CD14-positive monocyte (primary cell): Measurements from ENCODE around the gene ALAS1. TPM values are rescaled to one million over a fixed set of nuclear protein-coding genes. Genes with fewer than 3 reads are reported as not detected.
A peak's percentile ranks its signal among the peaks of the same experiment; 100 is the strongest.

Experiments used
- DNase-seq, 3 donors: peaks; one replicate each; pipeline ENCODE4 v3.0.0-alpha.2; 2011 to 2022
- H2AFZ ChIP-seq: 2 replicates; pipeline ENCODE4 v1.6.0; 2012; ENCODE audit warnings: mild to moderate bottlenecking, low read depth, low read length, inconsistent platforms; ENCODE audit not compliant: insufficient read depth, poor library complexity, severe bottlenecking
- H3K27ac ChIP-seq, 2 donors: 1 replicate in 1 of 2; 2 replicates in 1 of 2; pipeline ENCODE4 v1.5.1; 2012 to 2013; ENCODE audit warnings: low read length in 2 of 2, control low read depth in 1 of 2, inconsistent platforms in 1 of 2, low read depth in 1 of 2, mild to moderate bottlenecking in 1 of 2
- H3K27me3 ChIP-seq, 2 donors: one replicate each; pipeline versions ENCODE4 v1.6.0 to v1.6.1; 2011 to 2013; ENCODE audit warnings: low read length in 2 of 2; ENCODE audit not compliant: control insufficient read depth in 2 of 2, insufficient read depth in 2 of 2
- H3K36me3 ChIP-seq, 2 donors: replicated peaks in 1 of 2; 1 replicate in 1 of 2; 2 replicates in 1 of 2; pipeline versions ENCODE4 v1.5.1 to v1.6.1; 2012 to 2013; ENCODE audit warnings: low read length in 2 of 2, control low read depth in 1 of 2, inconsistent platforms in 1 of 2, mild to moderate bottlenecking in 1 of 2; ENCODE audit not compliant: insufficient read depth in 2 of 2, control insufficient read depth in 1 of 2
- H3K4me1 ChIP-seq, 2 donors: 1 replicate in 1 of 2; 2 replicates in 1 of 2; pipeline versions ENCODE4 v1.5.1 to v1.6.1; 2012 to 2013; ENCODE audit warnings: low read length in 2 of 2, control low read depth in 1 of 2, inconsistent platforms in 1 of 2, mild to moderate bottlenecking in 1 of 2, moderate library complexity in 1 of 2; ENCODE audit not compliant: insufficient read depth in 2 of 2, control insufficient read depth in 1 of 2
- H3K4me2 ChIP-seq: replicated peaks from 2 replicates; pipeline ENCODE3; 2012; ENCODE audit warnings: low read length, moderate library complexity, mild to moderate bottlenecking; ENCODE audit not compliant: poor library complexity, severe bottlenecking; ENCODE audit errors: extremely low read depth
- H3K4me3 ChIP-seq, 3 experiments: fragments of 200-600 bp in 1 of 3; sonication (generic) in 1 of 3; replicated peaks in 1 of 3; 1 replicate in 2 of 3; 2 replicates in 1 of 3; pipeline ENCODE4 v1.5.1; 2011 to 2013; ENCODE audit warnings: low read length in 3 of 3, mild to moderate bottlenecking in 3 of 3, control low read depth in 2 of 3, low read depth in 2 of 3, inconsistent platforms in 1 of 3, moderate library complexity in 1 of 3
- H3K79me2 ChIP-seq: 2 replicates; pipeline ENCODE4 v1.6.0; 2012; ENCODE audit warnings: mild to moderate bottlenecking, control low read depth, inconsistent platforms, low read length, moderate library complexity; ENCODE audit not compliant: insufficient read depth
- H3K9ac ChIP-seq: 2 replicates; pipeline ENCODE4 v1.6.0; 2017; ENCODE audit warnings: low read length, mild to moderate bottlenecking; ENCODE audit not compliant: insufficient read depth, poor library complexity, severe bottlenecking
- H3K9me3 ChIP-seq, 2 donors: replicated peaks in 1 of 2; 1 replicate in 1 of 2; 2 replicates in 1 of 2; pipeline versions ENCODE4 v1.5.1 to v1.6.1; 2012 to 2013; ENCODE audit warnings: low read length in 2 of 2, control low read depth in 1 of 2; ENCODE audit not compliant: control insufficient read depth in 1 of 2, insufficient read depth in 1 of 2
- H4K20me1 ChIP-seq: 2 replicates; pipeline ENCODE4 v1.6.0; 2012; ENCODE audit warnings: mild to moderate bottlenecking, low read length, control low read depth, moderate library complexity; ENCODE audit not compliant: insufficient read depth
- H3K27ac Mint-ChIP-seq, 7 donors: one replicate each; pipeline ENCODE4 v1.8.0; 2020; ENCODE audit warnings: mild to moderate bottlenecking in 7 of 7, mixed read lengths in 7 of 7, moderate library complexity in 6 of 7, inconsistent platforms in 2 of 7
- H3K27me3 Mint-ChIP-seq, 3 donors: one replicate each; pipeline ENCODE4 v1.8.0; 2021 to 2022; ENCODE audit warnings: low read depth in 3 of 3, mild to moderate bottlenecking in 3 of 3, mixed read lengths in 3 of 3, moderate library complexity in 3 of 3, inconsistent platforms in 1 of 3
- H3K36me3 Mint-ChIP-seq, 2 donors: one replicate each; pipeline ENCODE4 v1.8.0; 2020; ENCODE audit warnings: mixed read lengths in 2 of 2, inconsistent platforms in 1 of 2, mild to moderate bottlenecking in 1 of 2
- H3K4me1 Mint-ChIP-seq: one replicate; pipeline ENCODE4 v1.8.0; 2020; ENCODE audit warnings: mild to moderate bottlenecking, mixed read lengths
- H3K4me3 Mint-ChIP-seq, 2 donors: one replicate each; pipeline ENCODE4 v1.8.0; 2020; ENCODE audit warnings: mild to moderate bottlenecking in 2 of 2, mixed read lengths in 2 of 2, moderate library complexity in 1 of 2
- H3K9me3 Mint-ChIP-seq, 7 donors: one replicate each; pipeline ENCODE4 v1.8.0; 2020 to 2022; ENCODE audit warnings: mixed read lengths in 7 of 7, mild to moderate bottlenecking in 6 of 7, moderate library complexity in 6 of 7, inconsistent platforms in 2 of 7
- CTCF ChIP-seq: fragments of 200-600 bp; IDR thresholded peaks from one replicate; pipeline ENCODE4 v1.8.0; 2022; ENCODE audit warnings: antibody characterized with exemption, mild to moderate bottlenecking
- WGBS: methylation state at CpG from one replicate; pipeline ENCODE4 v1.1.5; 2013; ENCODE audit warnings: missing lambda C conversion rate; ENCODE audit not compliant: insufficient coverage; 5-methylcytosine and 5-hydroxymethylcytosine counted together
- intact Hi-C, 2 donors: fragments of 100-400 bp; cut with micrococcal nuclease; formaldehyde crosslinking; loops; one replicate each; pipeline versions ENCODE4 v1.15.0 to v1.15.1; 2023
- polyA plus RNA-seq, 3 donors: library from polyadenylated mRNA; depleted of rRNA in 1 of 3; unstranded in 2 of 3; stranded (reverse) in 1 of 3; fragments of 300-500 nt in 2 of 3; fragments of >200 nt in 1 of 3; fragmentation: Illumina TruSeq in 2 of 3; gene quantifications; 1 replicate in 2 of 3; 2 replicates in 1 of 3; pipeline ENCODE4 v1.2.3, GENCODE V29; 2012 to 2021

The ALAS1 gene
- polyA plus RNA-seq, 3 donors = 20.9 to 84.7 (median 38.7) TPM

- peaks cover 52 to 58% of the 10 kb centered on the region in 2 donors for H3K4me1 ChIP-seq
- no peak overlapping the region for H3K4me2 ChIP-seq
- no peaks in the 10 kb centered on the region for H3K9me3 Mint-ChIP-seq
- peaks cover 49 to 63% of the 10 kb centered on the region in 2 donors for H3K36me3 ChIP-seq
- H3K36me3 Mint-ChIP-seq = peaks cover 51 to 77% of the 10 kb centered on the region in 2 donors
- no peak overlapping the region for H2AFZ ChIP-seq
- no peak overlapping the region for H3K9ac ChIP-seq
- no peak overlapping the region for H3K4me3 ChIP-seq
- peaks cover 60% of the 10 kb centered on the region for H4K20me1 ChIP-seq
- H3K27me3 ChIP-seq = no peaks in the 10 kb centered on the region
- WGBS = 96% methylated on average over 6 of the region's 6 CpGs
- no peaks in the 10 kb centered on the region for H3K9me3 ChIP-seq
- H3K79me2 ChIP-seq = peaks cover 74% of the 10 kb centered on the region
- H3K4me1 Mint-ChIP-seq = peaks cover 57% of the 10 kb centered on the region
- no peak for DNase-seq
- intact Hi-C loops = no loop called here
- H3K27ac ChIP-seq = peak overlapping the region in 1 of 2 donors; percentile 2
- peak overlapping the region in 5 of 7 donors; percentile 33 to 83 (median 69) for H3K27ac Mint-ChIP-seq
- no peaks in the 10 kb centered on the region for H3K27me3 Mint-ChIP-seq
- no peak overlapping the region for H3K4me3 Mint-ChIP-seq
- no peak for TF ChIP-seq CTCF
These were observed 51.7 kb downstream of the ALAS1 start for GRCh38 chr3:52249683-52250082.

DNA sequence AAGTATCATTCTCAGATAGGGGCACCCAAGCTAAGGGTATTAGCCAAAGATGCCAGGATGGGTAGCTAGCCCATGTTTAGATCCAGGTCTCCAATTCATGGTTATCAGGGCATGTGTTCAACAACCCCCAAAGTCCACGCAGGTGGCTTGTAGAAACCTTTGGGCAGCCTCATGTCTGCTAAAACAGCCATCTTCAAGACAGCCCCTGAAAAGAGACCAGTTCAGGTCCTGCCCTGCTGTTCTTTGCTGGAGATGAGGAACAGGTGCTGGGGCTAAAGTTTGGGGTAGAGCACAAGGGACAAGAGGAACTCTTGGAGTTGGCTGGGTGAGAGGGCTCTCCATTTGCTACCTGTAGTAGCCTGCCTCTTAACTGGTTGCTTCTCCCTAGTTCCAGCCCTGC lies 52.2 kb downstream of the ALAS1 start:
- Mint-ChIP-seq H3K4me3 (no peak overlapping the region), H3K27ac (peak overlapping the region in 4 of 7 donors; percentile 21 to 83 (median 48)), H3K36me3 (peaks cover 52 to 81% of the 10 kb centered on the region in 2 donors), H3K9me3 (no peaks in the 10 kb centered on the region), H3K27me3 (no peaks in the 10 kb centered on the region), H3K4me1 (peaks cover 53% of the 10 kb centered on the region)
- Histone ChIP-seq H4K20me1 (peaks cover 63% of the 10 kb centered on the region), H3K79me2 (peaks cover 73% of the 10 kb centered on the region), H3K4me1 (peaks cover 48 to 54% of the 10 kb centered on the region in 2 donors), H3K27me3 (no peaks in the 10 kb centered on the region), H2AFZ (no peak overlapping the region), H3K27ac (peak overlapping the region in 1 of 2 donors; percentile 2), H3K4me3 (no peak overlapping the region), H3K9me3 (no peaks in the 10 kb centered on the region), H3K36me3 (peaks cover 49 to 67% of the 10 kb centered on the region in 2 donors), H3K4me2 (no peak overlapping the region), H3K9ac (no peak overlapping the region)
- no peak for DNase-seq
- TF ChIP-seq CTCF = no peak
- intact Hi-C loops = no loop called here
- no CpG with 5 or more reads among the region's 1 CpG for WGBS
